CD4-positive, CD25-positive, alpha-beta regulatory T cell (primary cell): ENCODE data around the gene ASB13. TPM values are rescaled to one million over a fixed set of nuclear protein-coding genes. Genes with fewer than 3 reads are reported as not detected.
A peak's percentile ranks its signal among the peaks of the same experiment; 100 is the strongest.

ENCODE experiments used
- ATAC-seq, 2 donors: fragments of 150-1000 bp; cut with Tn5 transposase; one replicate each; pipeline ENCODE4 v1.10.0; 2021; ENCODE audit warnings: low read depth in 2 of 2, moderate number of reproducible peaks in 2 of 2, moderate library complexity in 1 of 2
- DNase-seq, 3 donors: peaks; one replicate each; pipeline versions ENCODE4 v3.0.0 to v3.0.0-alpha.2; 2012 to 2022; ENCODE audit warnings: mixed read lengths in 1 of 3
- H3K27ac ChIP-seq: one replicate; pipeline ENCODE4 v1.7.0; 2013; ENCODE audit warnings: mild to moderate bottlenecking, low read length; ENCODE audit not compliant: insufficient read depth, poor library complexity, severe bottlenecking
- H3K27me3 ChIP-seq: one replicate; pipeline ENCODE4 v1.7.0; 2013; ENCODE audit warnings: low read length; ENCODE audit not compliant: control insufficient read depth, insufficient read depth
- H3K36me3 ChIP-seq: one replicate; pipeline ENCODE4 v1.7.0; 2013; ENCODE audit warnings: mild to moderate bottlenecking, low read length, moderate library complexity; ENCODE audit not compliant: control insufficient read depth, insufficient read depth
- H3K4me1 ChIP-seq: 2 replicates; pipeline ENCODE4 v1.7.0; 2013; ENCODE audit warnings: mild to moderate bottlenecking, low read length; ENCODE audit not compliant: insufficient read depth, control insufficient read depth, poor library complexity, severe bottlenecking
- H3K4me3 ChIP-seq: one replicate; pipeline ENCODE4 v1.7.0; 2013; ENCODE audit warnings: low read depth, mild to moderate bottlenecking, low read length, moderate library complexity
- H3K9me3 ChIP-seq, 2 experiments: 1 replicate in 1 of 2; 2 replicates in 1 of 2; pipeline ENCODE4 v1.7.0; 2013; ENCODE audit warnings: low read length in 2 of 2, mild to moderate bottlenecking in 1 of 2, moderate library complexity in 1 of 2; ENCODE audit not compliant: control insufficient read depth in 2 of 2
- H3K27ac Mint-ChIP-seq, 3 donors: one replicate each; pipeline ENCODE4 v1.8.0; 2020 to 2022; ENCODE audit warnings: mild to moderate bottlenecking in 3 of 3, mixed read lengths in 3 of 3, moderate library complexity in 2 of 3
- H3K27me3 Mint-ChIP-seq: one replicate; pipeline ENCODE4 v1.8.0; 2022; ENCODE audit warnings: mild to moderate bottlenecking, mixed read lengths
- H3K36me3 Mint-ChIP-seq: one replicate; pipeline ENCODE4 v1.8.0; 2020; ENCODE audit warnings: mixed read lengths
- H3K4me1 Mint-ChIP-seq, 4 donors: one replicate each; pipeline ENCODE4 v1.8.0; 2020 to 2022; ENCODE audit warnings: mixed read lengths in 4 of 4, mild to moderate bottlenecking in 1 of 4
- H3K4me3 Mint-ChIP-seq, 4 donors: one replicate each; pipeline ENCODE4 v1.8.0; 2020 to 2022; ENCODE audit warnings: mild to moderate bottlenecking in 4 of 4, mixed read lengths in 4 of 4, moderate library complexity in 3 of 4
- H3K9me3 Mint-ChIP-seq, 7 donors: one replicate each; pipeline ENCODE4 v1.8.0; 2020 to 2022; ENCODE audit warnings: mixed read lengths in 7 of 7, mild to moderate bottlenecking in 3 of 7, moderate library complexity in 2 of 7
- polyA plus RNA-seq, 4 donors: library from polyadenylated mRNA; unstranded; fragments of 300-500 nt; fragmentation: Illumina TruSeq; gene quantifications; one replicate each; pipeline ENCODE4 v1.2.3, GENCODE V29; 2021
- total RNA-seq: library from RNA; stranded (reverse); gene quantifications from one replicate; pipeline ENCODE4 v1.2.3, GENCODE V29; 2022

ASB13 gene
- total and polyA plus RNA-seq, 5 donors from 2014 or later: 2.9 to 16.0 (median 12.6) TPM

DNA sequence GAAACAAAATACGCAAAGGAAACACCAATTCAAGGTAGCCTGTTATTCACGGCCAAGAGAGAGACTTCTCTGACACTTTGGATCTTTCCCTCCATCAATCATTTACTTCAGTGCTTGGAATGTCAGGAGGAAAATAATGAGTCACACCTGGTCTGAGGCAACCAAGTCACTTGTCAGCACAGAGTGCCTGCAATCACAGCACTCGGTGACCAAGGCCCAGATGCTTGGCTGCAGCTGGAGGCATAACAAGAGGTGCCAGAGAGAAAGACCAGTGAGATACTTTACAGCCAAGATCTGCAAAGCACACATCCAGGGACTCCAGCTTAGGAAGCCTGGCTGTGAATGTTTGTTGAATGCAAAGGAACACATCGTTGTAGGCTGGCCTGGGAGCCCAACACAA is 33.9 kb downstream of the ASB13 start:
- peaks cover 17% of the 10 kb centered on the region for H3K27me3 Mint-ChIP-seq
- no peak overlapping the region for H3K4me3 Mint-ChIP-seq
- no peak overlapping the region for H3K27ac Mint-ChIP-seq
- H3K4me1 ChIP-seq: peaks cover 9% of the 10 kb centered on the region
- H3K9me3 Mint-ChIP-seq: no peaks in the 10 kb centered on the region
- no peak overlapping the region for H3K27ac ChIP-seq
- peaks cover 0 to 16% (median 8%) of the 10 kb centered on the region in 4 donors for H3K4me1 Mint-ChIP-seq
- no peak for ATAC-seq
- H3K36me3 Mint-ChIP-seq: no peaks in the 10 kb centered on the region
- no peaks in the 10 kb centered on the region for H3K36me3 ChIP-seq
- DNase-seq: no peak
- H3K4me3 ChIP-seq: no peak overlapping the region
- no peaks in the 10 kb centered on the region for H3K9me3 ChIP-seq
- H3K27me3 ChIP-seq: no peaks in the 10 kb centered on the region

DNA sequence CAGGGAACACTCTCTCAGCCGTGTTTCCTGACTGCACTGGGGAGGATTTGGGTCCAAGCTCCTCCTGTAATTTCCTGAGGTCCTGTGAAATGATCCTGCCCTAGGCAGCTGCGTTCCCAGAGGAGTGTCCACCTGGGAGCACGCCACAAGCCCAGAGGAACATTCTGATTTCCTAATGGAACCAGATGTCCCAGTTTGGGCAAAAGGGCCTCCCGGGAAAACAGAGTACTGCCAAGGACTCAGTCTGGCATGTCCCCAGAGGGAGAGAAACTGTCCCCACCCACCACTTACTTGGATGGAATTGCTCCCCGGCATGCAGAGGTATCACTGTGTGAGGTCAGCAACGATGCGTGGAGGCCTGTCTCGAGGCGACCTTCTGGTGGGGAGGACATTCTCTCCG is 34.5 kb downstream of the ASB13 start:
- DNase-seq (no peak), ATAC-seq (no peak)
- Mint-ChIP-seq H3K36me3 (no peaks in the 10 kb centered on the region), H3K4me3 (no peak overlapping the region), H3K27me3 (peaks cover 14% of the 10 kb centered on the region), H3K9me3 (no peaks in the 10 kb centered on the region), H3K4me1 (peaks cover 0 to 16% (median 8%) of the 10 kb centered on the region in 4 donors), H3K27ac (no peak overlapping the region)
- Histone ChIP-seq H3K27me3 (no peaks in the 10 kb centered on the region), H3K4me3 (no peak overlapping the region), H3K27ac (no peak overlapping the region), H3K9me3 (no peaks in the 10 kb centered on the region), H3K4me1 (peaks cover 9% of the 10 kb centered on the region), H3K36me3 (no peaks in the 10 kb centered on the region)

DNA sequence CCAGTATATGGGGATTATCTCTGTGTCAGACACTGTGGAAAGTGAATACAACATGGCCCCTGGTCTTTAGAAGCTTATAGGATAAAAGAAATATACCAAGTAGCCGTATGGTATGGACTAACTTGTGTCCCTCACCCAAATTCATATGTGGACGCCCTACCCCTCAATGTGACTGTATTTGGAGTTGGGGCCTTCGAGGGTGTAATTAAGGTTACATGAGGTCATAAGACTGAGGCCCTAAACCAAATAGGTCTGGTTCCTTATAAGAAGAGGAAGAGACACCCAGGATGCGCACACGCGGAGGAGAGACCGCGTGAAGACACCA is 36.3 kb downstream of the ASB13 start:
- H3K9me3 Mint-ChIP-seq: no peaks in the 10 kb centered on the region
- Histone ChIP-seq H3K27me3 (no peaks in the 10 kb centered on the region), H3K4me3 (no peak overlapping the region), H3K9me3 (no peaks in the 10 kb centered on the region), H3K27ac (no peak overlapping the region), H3K4me1 (peaks cover 9% of the 10 kb centered on the region), H3K36me3 (no peaks in the 10 kb centered on the region)
- DNase-seq (no peak), ATAC-seq (no peak)
- H3K36me3 Mint-ChIP-seq: no peaks in the 10 kb centered on the region
- H3K4me1 Mint-ChIP-seq: peaks cover 0 to 16% (median 8%) of the 10 kb centered on the region in 4 donors
- no peak overlapping the region for H3K4me3 Mint-ChIP-seq
- peaks cover 13% of the 10 kb centered on the region for H3K27me3 Mint-ChIP-seq
- no peak overlapping the region for H3K27ac Mint-ChIP-seq

DNA sequence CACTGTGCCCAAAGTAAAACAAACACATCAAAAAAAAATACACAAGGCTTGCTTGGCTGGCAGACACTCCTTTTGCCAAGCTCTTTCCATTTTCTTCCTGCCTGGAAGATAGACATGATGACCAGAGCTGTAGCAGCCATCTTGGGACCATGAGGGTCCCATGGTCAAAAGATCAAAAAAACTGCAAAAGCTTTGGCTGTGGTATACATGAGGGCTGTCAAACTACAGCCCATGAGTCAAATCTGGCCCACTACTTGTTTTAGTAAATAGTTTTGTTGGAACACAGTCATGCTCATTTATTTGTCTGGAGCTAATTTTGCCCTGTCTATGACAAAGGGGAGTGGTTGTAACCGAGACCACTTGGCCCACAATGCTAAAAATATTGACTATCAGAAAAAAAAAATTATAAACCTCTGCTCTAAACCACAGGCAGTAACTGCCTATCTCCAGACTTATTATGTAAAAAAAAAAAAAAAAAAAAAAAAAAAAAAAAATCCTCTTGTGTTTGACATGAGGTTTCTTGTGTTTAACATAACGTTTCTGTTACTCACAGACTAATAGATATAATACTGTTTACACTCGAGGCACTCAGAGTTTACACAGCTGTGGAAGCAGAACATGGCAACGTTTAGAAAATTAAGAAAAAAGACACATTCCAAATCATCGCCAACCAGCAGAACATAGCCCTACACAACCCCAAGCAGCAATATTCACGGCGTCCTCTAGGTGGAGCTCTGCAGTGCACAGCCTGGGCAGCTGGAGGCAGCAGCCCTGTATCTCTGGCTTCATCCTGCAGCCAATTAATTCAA is 36.9 kb downstream of the ASB13 start:
- peak overlapping the region in 2 of 4 donors; percentile 1 to 35 for H3K4me3 Mint-ChIP-seq
- H3K9me3 Mint-ChIP-seq: no peaks in the 10 kb centered on the region
- ATAC-seq (peak; percentile 93 to 94), DNase-seq (peak; percentile 65 to 84 (median 82))
- H3K36me3 Mint-ChIP-seq: no peaks in the 10 kb centered on the region
- H3K4me1 Mint-ChIP-seq: peaks cover 0 to 16% (median 8%) of the 10 kb centered on the region in 4 donors
- Histone ChIP-seq H3K4me1 (peaks cover 9% of the 10 kb centered on the region), H3K9me3 (no peaks in the 10 kb centered on the region), H3K27me3 (no peaks in the 10 kb centered on the region), H3K4me3 (peak overlapping the region; percentile 54), H3K36me3 (no peaks in the 10 kb centered on the region), H3K27ac (no peak overlapping the region)
- H3K27me3 Mint-ChIP-seq: peaks cover 13% of the 10 kb centered on the region
- no peak overlapping the region for H3K27ac Mint-ChIP-seq

DNA sequence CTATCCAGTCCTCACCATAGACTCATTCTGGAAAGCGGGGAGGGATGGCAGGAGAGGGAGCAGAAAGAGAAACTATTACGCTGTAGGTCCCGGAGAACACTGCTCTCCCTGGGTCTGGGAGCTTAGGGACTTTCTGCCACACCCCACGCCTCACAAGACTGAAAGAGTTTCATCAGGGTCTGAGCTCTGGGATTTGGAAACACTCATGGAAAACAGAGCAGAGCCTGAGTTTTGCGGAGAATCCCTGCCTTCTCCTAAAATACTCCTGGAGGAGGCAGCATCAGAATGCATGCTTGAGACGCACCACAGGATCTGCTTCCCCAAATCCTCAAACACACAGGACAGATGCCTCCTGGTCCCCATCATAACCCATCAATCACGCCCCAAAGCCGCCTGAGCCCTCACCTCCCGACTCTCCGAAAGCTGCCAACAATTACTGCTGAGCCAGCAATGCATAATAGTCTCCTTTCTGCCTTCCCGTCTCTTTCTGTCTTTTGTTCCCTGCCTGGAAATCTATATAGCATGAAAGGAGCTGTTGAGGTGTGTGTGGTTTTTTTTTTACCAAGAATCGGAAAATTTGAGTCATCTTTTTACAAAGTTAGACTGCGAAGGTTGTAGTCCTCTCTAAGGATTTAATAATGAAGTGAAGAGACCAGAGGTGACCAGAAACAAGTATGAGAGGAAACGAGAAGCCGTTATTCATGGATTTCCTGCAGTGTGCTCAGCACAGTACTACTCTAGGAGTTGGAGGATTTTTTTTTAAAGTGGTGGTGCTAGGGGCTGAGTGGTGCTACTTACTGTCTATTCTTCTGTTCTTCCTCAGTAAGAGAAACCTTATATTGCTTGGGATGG is 37.7 kb downstream of the ASB13 start:
- ATAC-seq: no peak
- H3K27ac ChIP-seq: no peak overlapping the region
- no peaks in the 10 kb centered on the region for H3K36me3 Mint-ChIP-seq
- peak in 1 of 3 donors; percentile 27 for DNase-seq
- H3K27me3 ChIP-seq: no peaks in the 10 kb centered on the region
- H3K9me3 Mint-ChIP-seq: no peaks in the 10 kb centered on the region
- no peaks in the 10 kb centered on the region for H3K9me3 ChIP-seq
- H3K27ac Mint-ChIP-seq: peak overlapping the region in 1 of 3 donors; percentile 85
- peaks cover 9% of the 10 kb centered on the region for H3K4me1 ChIP-seq
- H3K4me3 ChIP-seq: no peak overlapping the region
- peaks cover 0 to 16% (median 8%) of the 10 kb centered on the region in 4 donors for H3K4me1 Mint-ChIP-seq
- peak overlapping the region in 1 of 4 donors; percentile 53 for H3K4me3 Mint-ChIP-seq
- H3K36me3 ChIP-seq: no peaks in the 10 kb centered on the region
- H3K27me3 Mint-ChIP-seq: peaks cover 13% of the 10 kb centered on the region

DNA sequence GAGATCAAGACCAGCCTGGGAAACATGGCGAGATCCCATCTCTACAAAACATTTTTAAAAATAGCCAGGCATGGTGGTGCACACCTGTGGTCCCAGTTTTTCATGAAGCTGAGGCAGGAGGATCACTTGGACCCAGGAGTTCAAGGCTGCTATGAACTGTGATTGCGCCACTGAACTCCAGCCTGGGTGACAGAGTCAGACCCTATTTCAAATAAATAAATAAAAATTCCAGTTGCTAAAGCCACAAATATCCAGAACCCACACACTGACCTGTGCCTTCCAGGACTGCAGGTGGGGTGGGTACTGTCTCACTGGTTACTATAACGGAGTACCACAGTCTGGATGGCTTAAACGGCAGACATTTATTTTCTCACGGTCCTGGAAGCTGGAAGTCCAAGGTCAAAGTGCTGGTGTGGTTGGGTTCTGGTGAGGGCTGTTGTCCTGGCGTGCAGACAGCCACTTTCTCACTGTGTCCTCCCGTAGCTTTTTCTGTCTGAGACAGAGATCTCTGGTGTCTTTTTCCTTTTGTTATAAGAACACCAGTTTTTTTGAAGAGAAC is 38.8 kb downstream of the ASB13 start:
- Mint-ChIP-seq H3K4me1 (peaks cover 0 to 20% (median 8%) of the 10 kb centered on the region in 4 donors), H3K4me3 (peak overlapping the region in 1 of 4 donors; percentile 65), H3K9me3 (no peaks in the 10 kb centered on the region), H3K27me3 (peaks cover 7% of the 10 kb centered on the region), H3K36me3 (no peaks in the 10 kb centered on the region), H3K27ac (peak overlapping the region in 1 of 3 donors; percentile 14)
- H3K4me1 ChIP-seq: peaks cover 16% of the 10 kb centered on the region
- no peaks in the 10 kb centered on the region for H3K27me3 ChIP-seq
- H3K36me3 ChIP-seq: no peaks in the 10 kb centered on the region
- H3K27ac ChIP-seq: no peak overlapping the region
- ATAC-seq (no peak), DNase-seq (no peak)
- H3K4me3 ChIP-seq: no peak overlapping the region
- H3K9me3 ChIP-seq: no peaks in the 10 kb centered on the region

DNA sequence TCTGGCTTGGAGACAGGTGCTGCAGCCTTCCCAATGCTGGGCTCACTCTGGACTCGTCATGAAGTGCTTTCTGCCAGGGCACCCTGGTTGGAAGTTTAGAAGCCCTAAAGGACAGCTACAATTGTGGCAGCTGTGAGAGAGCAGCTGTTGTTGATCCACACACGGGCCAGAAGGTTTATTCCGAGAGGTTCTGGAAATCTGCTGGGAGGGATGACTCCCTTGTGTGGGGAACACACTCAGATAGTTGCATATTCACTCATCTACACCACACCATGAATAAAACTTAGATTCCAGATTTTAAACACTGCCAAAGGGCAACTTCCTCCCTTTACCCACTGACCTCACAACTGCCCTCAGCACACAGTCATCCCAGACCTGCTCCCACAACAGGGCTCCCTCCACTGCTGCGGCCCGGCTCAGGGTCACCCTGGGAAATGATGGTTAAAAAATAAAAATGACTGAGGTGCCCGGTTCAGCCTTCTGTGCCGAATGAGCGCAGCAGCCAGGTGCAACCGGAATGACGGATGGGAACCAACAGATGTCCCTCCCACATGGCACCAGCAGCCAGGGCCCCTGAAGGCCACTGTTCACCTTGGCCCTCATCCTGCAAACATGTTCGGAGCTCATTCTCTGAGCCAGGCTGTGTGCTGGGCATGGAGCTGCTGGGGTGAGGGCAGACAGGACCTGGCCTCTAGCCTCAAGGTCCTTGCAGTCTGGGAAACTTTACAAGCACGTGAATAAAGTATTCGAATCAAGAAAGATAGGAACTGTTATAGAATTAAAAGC is 40.2 kb downstream of the ASB13 start:
- Mint-ChIP-seq H3K9me3 (no peaks in the 10 kb centered on the region), H3K36me3 (no peaks in the 10 kb centered on the region), H3K4me3 (no peak overlapping the region), H3K27me3 (peaks cover 7% of the 10 kb centered on the region), H3K27ac (no peak overlapping the region), H3K4me1 (peaks cover 0 to 22% (median 8%) of the 10 kb centered on the region in 4 donors)
- Histone ChIP-seq H3K36me3 (no peaks in the 10 kb centered on the region), H3K4me3 (no peak overlapping the region), H3K9me3 (no peaks in the 10 kb centered on the region), H3K27me3 (no peaks in the 10 kb centered on the region), H3K27ac (no peak overlapping the region), H3K4me1 (peaks cover 16% of the 10 kb centered on the region)
- no peak for ATAC-seq
- DNase-seq: no peak
